ENCODE results near the gene RNF214.
"Not testable (repeated sequence)": the region's sequence is repeated elsewhere in the genome, so short reads cannot be mapped to it uniquely, and the experiment has no call there.

The RNF214 gene

GRCh38 chr11:117316197-117316961 lies 83.9 kb downstream of the RNF214 start, which contains the start of gene BACE1:
BACE1 (minus strand) TSS chr11:117316256; CDS start chr11:117315795, 461 bp downstream.
- H3K4me3 ChIP-seq (ENCODE audit: low read length), result peak within 1 kb of the TSS; percentile 72
- H3K36me3 ChIP-seq (ENCODE audit: insufficient read depth, low read depth, low read length), result no peaks in the 10 kb centered on the region
- H3K27me3 ChIP-seq (ENCODE audit: insufficient read depth, low read length), result peaks cover 11% of the 10 kb centered on the region
- H3K9me3 ChIP-seq (ENCODE audit: insufficient read depth, low read depth, low read length), result no peaks in the 10 kb centered on the region
- H3K27ac ChIP-seq (ENCODE audit: low read length), result no peak within 1 kb of the TSS
- H3K4me1 ChIP-seq (ENCODE audit: insufficient read depth, low read length), result peaks cover 5% of the 10 kb centered on the region; the same call in 1 of the 2 replicates
- H3K9ac ChIP-seq (ENCODE audit: low read depth, low read length), result no peak within 1 kb of the TSS; the same call in 1 of the 2 replicates

- H3K9ac ChIP-seq (ENCODE audit: low read depth, low read length), result no peak overlapping the region
- no peaks in the 10 kb centered on the region for H3K36me3 ChIP-seq (ENCODE audit: insufficient read depth, low read depth, low read length)
- no peaks in the 10 kb centered on the region for H3K9me3 ChIP-seq (ENCODE audit: insufficient read depth, low read depth, low read length)
- peaks cover 11% of the 10 kb centered on the region for H3K27me3 ChIP-seq (ENCODE audit: insufficient read depth, low read length)
- peaks cover 5% of the 10 kb centered on the region; the same call in 1 of the 2 replicates for H3K4me1 ChIP-seq (ENCODE audit: insufficient read depth, low read length)
- H3K4me3 ChIP-seq (ENCODE audit: low read length), result no peak overlapping the region
- no peak overlapping the region for H3K27ac ChIP-seq (ENCODE audit: low read length)
These were observed 86.3 kb downstream of the RNF214 start for GRCh38 chr11:117318738-117319137.

- peaks cover 5% of the 10 kb centered on the region; the same call in 1 of the 2 replicates for H3K4me1 ChIP-seq (ENCODE audit: insufficient read depth, low read length)
- H3K27ac ChIP-seq (ENCODE audit: low read length), result no peak overlapping the region
- H3K9ac ChIP-seq (ENCODE audit: low read depth, low read length), result no peak overlapping the region
- no peaks in the 10 kb centered on the region for H3K9me3 ChIP-seq (ENCODE audit: insufficient read depth, low read depth, low read length)
- no peaks in the 10 kb centered on the region for H3K36me3 ChIP-seq (ENCODE audit: insufficient read depth, low read depth, low read length)
- peaks cover 11% of the 10 kb centered on the region for H3K27me3 ChIP-seq (ENCODE audit: insufficient read depth, low read length)
- no peak overlapping the region for H3K4me3 ChIP-seq (ENCODE audit: low read length)
These were observed 86.9 kb downstream of the RNF214 start for GRCh38 chr11:117319214-117319840.

- not testable (repeated sequence) for H3K36me3 ChIP-seq (ENCODE audit: insufficient read depth, low read depth, low read length); H3K9ac ChIP-seq (ENCODE audit: low read depth, low read length); H3K27ac ChIP-seq (ENCODE audit: low read length); H3K4me1 ChIP-seq (ENCODE audit: insufficient read depth, low read length); H3K27me3 ChIP-seq (ENCODE audit: insufficient read depth, low read length); H3K9me3 ChIP-seq (ENCODE audit: insufficient read depth, low read depth, low read length)
- peak overlapping the region; percentile 90; the same call in 1 of the 2 replicates for H3K4me3 ChIP-seq (ENCODE audit: low read length)
These were observed 94.7 kb downstream of the RNF214 start for GRCh38 chr11:117327255-117327566.

GRCh38 chr11:117327567-117328374 lies 95.3 kb downstream of the RNF214 start, which contains the start of gene CEP164:
CEP164 (plus strand) TSS chr11:117327854; CDS start chr11:117338587, 10,733 bp downstream.
- Histone ChIP-seq H3K36me3 (ENCODE audit: insufficient read depth, low read depth, low read length) (no peaks in the 10 kb centered on the region), H3K27ac (ENCODE audit: low read length) (no peak within 1 kb of the TSS), H3K4me3 (ENCODE audit: low read length) (peak within 1 kb of the TSS; percentile 90), H3K4me1 (ENCODE audit: insufficient read depth, low read length) (no peaks in the 10 kb centered on the region), H3K9me3 (ENCODE audit: insufficient read depth, low read depth, low read length) (no peaks in the 10 kb centered on the region), H3K27me3 (ENCODE audit: insufficient read depth, low read length) (0 out of 2 replicates have a peak, but pooled peaks cover 7% of the 10 kb centered on the region), H3K9ac (ENCODE audit: low read depth, low read length) (peak within 1 kb of the TSS; percentile 82; the same call in 1 of the 2 replicates)

- H3K9me3 ChIP-seq (ENCODE audit: insufficient read depth, low read depth, low read length), result no peaks in the 10 kb centered on the region
- 0 out of 2 replicates have a peak, but pooled peaks cover 7% of the 10 kb centered on the region for H3K27me3 ChIP-seq (ENCODE audit: insufficient read depth, low read length)
- H3K27ac ChIP-seq (ENCODE audit: low read length), result no peak overlapping the region
- no peaks in the 10 kb centered on the region for H3K36me3 ChIP-seq (ENCODE audit: insufficient read depth, low read depth, low read length)
- H3K4me3 ChIP-seq (ENCODE audit: low read length), result peak overlapping the region; percentile 90
- peak overlapping the region; percentile 82; the same call in 1 of the 2 replicates for H3K9ac ChIP-seq (ENCODE audit: low read depth, low read length)
- H3K4me1 ChIP-seq (ENCODE audit: insufficient read depth, low read length), result no peaks in the 10 kb centered on the region
These were observed 96.0 kb downstream of the RNF214 start for GRCh38 chr11:117328375-117329010.

GRCh38 chr11:117332843-117333242 lies 100.4 kb downstream of the RNF214 start:
- Histone ChIP-seq H3K9ac (ENCODE audit: low read depth, low read length) (no peak overlapping the region), H3K9me3 (ENCODE audit: insufficient read depth, low read depth, low read length) (no peaks in the 10 kb centered on the region), H3K4me3 (ENCODE audit: low read length) (no peak overlapping the region), H3K4me1 (ENCODE audit: insufficient read depth, low read length) (no peaks in the 10 kb centered on the region), H3K36me3 (ENCODE audit: insufficient read depth, low read depth, low read length) (no peaks in the 10 kb centered on the region; the same call in 1 of the 2 replicates), H3K27ac (ENCODE audit: low read length) (no peak overlapping the region), H3K27me3 (ENCODE audit: insufficient read depth, low read length) (0 out of 2 replicates have a peak, but pooled peaks cover 7% of the 10 kb centered on the region)

GRCh38 chr11:117333917-117334316 lies 101.4 kb downstream of the RNF214 start:
- H3K4me1 ChIP-seq (ENCODE audit: insufficient read depth, low read length), result no peaks in the 10 kb centered on the region
- no peak overlapping the region for H3K4me3 ChIP-seq (ENCODE audit: low read length)
- no peak overlapping the region for H3K27ac ChIP-seq (ENCODE audit: low read length)
- 0 out of 2 replicates have a peak, but pooled peaks cover 2% of the 10 kb centered on the region for H3K27me3 ChIP-seq (ENCODE audit: insufficient read depth, low read length)
- H3K9me3 ChIP-seq (ENCODE audit: insufficient read depth, low read depth, low read length), result no peaks in the 10 kb centered on the region
- H3K36me3 ChIP-seq (ENCODE audit: insufficient read depth, low read depth, low read length), result no peaks in the 10 kb centered on the region; the same call in 1 of the 2 replicates
- H3K9ac ChIP-seq (ENCODE audit: low read depth, low read length), result no peak overlapping the region

GRCh38 chr11:117334896-117335295 lies 102.4 kb downstream of the RNF214 start:
- Histone ChIP-seq H3K9me3 (ENCODE audit: insufficient read depth, low read depth, low read length) (no peaks in the 10 kb centered on the region), H3K36me3 (ENCODE audit: insufficient read depth, low read depth, low read length) (peaks cover 4% of the 10 kb centered on the region; the same call in 1 of the 2 replicates), H3K4me3 (ENCODE audit: low read length) (no peak overlapping the region), H3K27me3 (ENCODE audit: insufficient read depth, low read length) (no peaks in the 10 kb centered on the region), H3K4me1 (ENCODE audit: insufficient read depth, low read length) (no peaks in the 10 kb centered on the region), H3K27ac (ENCODE audit: low read length) (no peak overlapping the region), H3K9ac (ENCODE audit: low read depth, low read length) (no peak overlapping the region)

- Histone ChIP-seq H3K4me3 (ENCODE audit: low read length) (no peak overlapping the region), H3K27ac (ENCODE audit: low read length) (no peak overlapping the region), H3K9me3 (ENCODE audit: insufficient read depth, low read depth, low read length) (no peaks in the 10 kb centered on the region), H3K9ac (ENCODE audit: low read depth, low read length) (no peak overlapping the region), H3K27me3 (ENCODE audit: insufficient read depth, low read length) (no peaks in the 10 kb centered on the region), H3K4me1 (ENCODE audit: insufficient read depth, low read length) (no peaks in the 10 kb centered on the region), H3K36me3 (ENCODE audit: insufficient read depth, low read depth, low read length) (peaks cover 7% of the 10 kb centered on the region; the same call in 1 of the 2 replicates)
These were observed 102.9 kb downstream of the RNF214 start for GRCh38 chr11:117335399-117335798.

Data from iPS-20b (cell line).